OCI-M2 (cell line): ENCODE results near the gene GATA2.

Source experiments
- DNase-seq: peaks from one replicate; lab custom pipeline; 2025; ENCODE audit not compliant: unreplicated experiment; lab: John Stamatoyannopoulos, UW

Gene GATA2

DNA sequence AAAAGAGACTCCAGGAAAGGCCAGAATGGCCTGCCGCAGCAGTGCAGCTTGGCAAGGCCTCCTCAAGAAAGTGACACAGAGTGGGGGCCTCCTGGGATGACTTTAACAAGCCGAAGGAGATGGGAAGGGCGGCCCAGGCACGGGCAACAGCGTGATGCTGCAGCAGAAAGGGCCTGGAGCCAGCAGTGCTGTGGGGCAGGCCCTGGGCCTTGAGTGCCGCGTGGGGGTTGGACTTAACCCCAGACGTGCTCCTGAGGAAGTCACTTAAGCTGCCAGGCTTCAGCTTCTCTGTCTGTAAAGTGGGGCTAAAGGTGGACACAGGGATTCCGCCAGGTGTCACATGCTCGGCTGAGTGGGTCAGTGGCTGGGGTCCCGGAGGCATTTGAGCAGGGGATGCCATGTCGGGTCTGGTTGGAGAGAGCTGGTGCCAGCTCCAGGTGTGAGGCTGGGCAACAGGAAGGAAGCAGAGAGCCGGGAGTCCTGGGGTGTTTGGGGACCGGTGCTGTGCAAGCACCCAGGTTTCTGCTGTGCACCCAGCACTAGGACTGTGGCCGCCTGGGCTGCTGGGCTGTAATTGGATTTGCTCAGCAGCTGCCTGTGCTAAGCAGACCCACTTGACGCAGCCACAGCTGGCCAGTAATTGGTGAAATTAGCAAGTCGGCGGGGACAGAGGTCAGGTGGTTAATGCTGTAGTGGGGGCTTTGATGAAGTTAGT is 34.1 kb downstream of the GATA2 start:
- DNase-seq: no peak

- DNase-seq: no peak
Measured at GRCh38 chr3:128457937-128458336, 35.1 kb downstream of the GATA2 start.

GRCh38 chr3:128456776-128457715 is 36.0 kb downstream of the GATA2 start:
- no peak for DNase-seq

DNA sequence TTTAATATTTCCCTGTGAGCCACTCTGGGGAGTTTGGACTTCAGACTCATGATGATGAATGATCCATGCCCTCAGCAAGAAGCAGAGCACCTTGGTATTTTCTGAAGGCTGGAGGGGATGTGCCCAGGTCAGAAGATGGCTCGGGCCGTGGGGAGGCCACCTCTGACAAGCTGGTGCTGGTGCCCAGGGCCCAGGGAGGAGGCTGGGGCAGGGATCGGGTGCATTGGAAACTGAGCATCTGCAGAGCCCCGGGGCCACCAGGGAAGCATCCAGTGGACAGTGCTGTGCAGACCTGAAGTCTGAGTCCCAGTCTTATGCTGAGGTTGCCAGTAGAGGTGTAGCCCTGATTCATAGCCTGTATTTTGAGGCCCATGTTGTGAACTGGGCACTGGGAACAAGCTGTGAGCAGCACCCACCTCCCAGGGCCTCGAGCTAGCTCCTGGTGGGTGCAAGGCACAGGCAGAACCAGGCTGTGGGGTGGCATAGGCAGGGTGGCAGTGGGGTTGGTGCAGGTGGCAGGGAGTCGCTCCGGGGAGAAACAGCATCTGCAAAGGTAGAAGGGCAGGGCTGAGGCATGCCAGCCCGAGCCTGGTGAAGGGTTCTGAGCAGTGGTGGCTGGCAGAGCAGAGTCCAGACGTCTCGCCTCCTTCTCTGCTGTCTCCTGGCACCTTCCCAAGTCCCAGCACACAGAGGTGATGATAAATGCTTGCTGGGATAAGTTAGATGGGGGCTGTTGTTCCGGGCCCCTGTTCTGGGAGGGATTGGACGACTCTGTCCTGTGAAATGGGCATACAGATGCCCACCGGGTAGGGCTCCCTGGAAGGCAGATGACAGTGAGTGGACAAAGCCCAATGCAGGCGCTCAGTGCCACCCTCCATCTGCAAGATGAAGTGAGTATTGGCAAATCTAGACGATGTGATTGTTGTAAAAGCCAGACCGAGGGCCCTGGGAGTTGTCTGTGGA is 36.9 kb downstream of the GATA2 start:
- DNase-seq: no peak

GRCh38 chr3:128455116-128455515 is 37.9 kb downstream of the GATA2 start:
- DNase-seq: no peak

DNA sequence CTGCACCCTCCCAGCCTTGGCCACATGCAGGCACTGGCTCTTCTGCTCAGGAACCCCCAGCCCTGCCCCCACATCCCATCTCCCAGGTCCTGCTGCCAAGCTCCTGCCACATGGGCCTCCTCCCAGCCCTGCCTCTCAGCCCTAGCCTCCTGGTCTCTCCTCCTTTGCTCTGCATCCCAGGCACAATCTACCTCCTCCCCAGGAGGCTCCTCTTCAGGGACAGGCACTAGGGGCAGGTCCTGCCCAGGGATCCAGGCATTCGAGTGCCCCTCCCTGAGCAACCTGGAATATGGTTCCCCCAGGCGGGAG is 38.7 kb downstream of the GATA2 start:
- no peak for DNase-seq

DNA sequence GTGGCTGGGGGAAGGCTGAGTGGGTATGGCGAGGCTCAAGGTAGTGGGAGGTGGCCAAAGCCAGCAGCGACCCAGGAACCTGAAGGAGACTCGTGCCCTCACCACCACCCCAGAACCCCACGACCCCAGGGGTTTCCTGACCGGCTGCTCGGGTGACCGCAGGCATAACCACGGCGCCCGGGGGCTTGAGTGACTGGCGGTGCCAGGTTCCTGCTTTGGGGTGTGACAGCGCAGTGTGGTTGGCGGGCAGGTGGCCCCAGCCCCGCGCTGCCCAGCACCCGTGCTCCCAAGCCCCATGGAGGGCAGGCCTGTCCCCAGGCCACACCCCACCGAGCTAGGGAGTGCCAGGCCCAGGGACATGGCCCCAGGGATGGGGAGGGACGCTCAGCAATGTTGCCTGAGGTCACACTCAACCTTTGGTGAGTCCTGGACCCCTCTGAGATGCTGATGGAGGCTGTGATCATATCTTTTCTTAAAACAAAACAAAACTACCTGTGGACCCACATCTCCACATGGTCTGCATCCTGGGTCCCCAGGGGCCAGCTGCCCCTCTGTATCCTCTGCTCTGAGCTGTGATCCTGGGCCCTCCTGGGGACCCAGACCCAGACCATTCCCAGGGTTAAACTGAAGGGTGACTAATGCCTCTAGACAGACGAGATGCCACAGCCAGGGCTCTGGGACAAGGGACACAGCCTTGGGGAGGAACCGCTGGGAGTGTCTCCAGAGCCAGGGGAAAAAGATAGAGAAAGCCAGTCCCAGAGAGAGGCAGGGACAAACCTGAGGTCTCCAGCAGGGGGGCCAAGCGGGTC is 39.3 kb downstream of the GATA2 start:
- no peak for DNase-seq

DNA sequence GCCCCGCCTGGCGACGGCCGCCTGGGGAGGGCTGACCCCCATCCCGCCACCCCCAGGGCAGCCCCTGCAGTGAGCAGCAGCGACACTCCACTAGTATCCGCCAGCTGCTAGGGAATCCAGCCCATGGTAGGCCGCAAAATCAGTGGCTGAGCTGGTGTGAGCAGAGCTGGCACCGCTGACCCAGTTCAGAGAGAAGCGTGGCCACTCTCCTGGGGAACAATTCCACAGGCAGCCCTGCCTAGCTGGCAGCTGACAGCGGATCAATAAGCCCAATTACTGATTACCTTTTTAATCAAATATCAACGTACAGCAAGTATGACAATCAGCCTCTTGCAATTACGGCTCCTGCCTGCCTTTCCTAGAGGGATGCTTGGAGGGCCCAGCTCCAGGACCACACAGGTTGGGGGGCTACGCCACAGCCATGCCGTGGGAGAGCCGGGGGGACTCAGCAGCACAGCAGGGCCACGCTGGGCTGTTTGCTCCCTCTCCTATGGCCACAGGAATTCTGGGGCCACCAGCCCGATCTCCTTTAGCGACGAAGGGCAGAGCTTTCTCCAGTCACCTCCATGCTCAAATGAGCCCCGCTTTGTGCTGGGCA is 40.2 kb downstream of the GATA2 start:
- no peak for DNase-seq

- DNase-seq: no peak
Measured at GRCh38 chr3:128452120-128452519, 40.9 kb downstream of the GATA2 start.

DNA sequence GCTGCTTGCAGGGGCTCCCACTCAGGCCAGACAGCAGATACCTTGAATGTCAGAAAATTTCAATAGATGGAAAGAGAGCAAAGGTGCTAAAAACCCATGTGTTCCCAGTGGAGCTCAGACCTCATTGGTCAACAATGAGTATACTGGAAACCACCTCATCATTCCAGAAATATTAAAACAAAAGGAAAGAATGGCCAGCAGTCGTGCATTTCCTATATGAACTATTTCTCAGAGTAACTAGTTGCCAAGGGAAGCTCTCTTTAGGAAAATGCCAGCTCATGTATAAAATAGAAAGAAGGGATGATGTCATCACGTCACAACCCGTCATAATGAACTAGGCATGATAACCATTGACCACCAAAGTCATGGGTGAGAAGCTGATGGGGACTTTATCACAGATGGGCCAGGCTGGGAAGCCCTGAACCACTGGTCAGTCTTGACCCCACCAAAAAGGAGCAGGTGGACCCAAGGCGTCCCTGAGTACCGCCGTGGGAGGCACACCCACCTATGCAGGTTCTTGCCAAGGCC is 43.8 kb downstream of the GATA2 start:
- no peak for DNase-seq

DNA sequence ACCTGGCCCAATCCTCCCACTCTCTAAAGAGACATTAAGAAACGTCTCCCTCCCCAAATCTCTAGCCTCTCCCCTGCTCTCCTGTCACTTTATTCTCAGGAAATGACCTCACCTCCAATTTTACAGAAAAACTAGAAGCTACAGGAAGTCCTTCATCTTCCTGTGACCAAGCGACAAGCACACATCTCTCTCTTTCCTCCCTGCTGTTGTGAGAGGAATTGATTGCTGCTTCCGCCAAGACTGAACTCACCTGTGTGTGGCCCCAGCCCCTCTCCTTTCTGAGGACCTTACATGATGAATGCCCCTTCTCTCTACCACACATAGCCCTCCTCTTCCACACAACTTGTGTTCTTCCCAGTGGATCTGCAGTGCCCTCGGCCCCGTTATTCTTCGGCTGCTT is 44.5 kb downstream of the GATA2 start:
- no peak for DNase-seq

DNA sequence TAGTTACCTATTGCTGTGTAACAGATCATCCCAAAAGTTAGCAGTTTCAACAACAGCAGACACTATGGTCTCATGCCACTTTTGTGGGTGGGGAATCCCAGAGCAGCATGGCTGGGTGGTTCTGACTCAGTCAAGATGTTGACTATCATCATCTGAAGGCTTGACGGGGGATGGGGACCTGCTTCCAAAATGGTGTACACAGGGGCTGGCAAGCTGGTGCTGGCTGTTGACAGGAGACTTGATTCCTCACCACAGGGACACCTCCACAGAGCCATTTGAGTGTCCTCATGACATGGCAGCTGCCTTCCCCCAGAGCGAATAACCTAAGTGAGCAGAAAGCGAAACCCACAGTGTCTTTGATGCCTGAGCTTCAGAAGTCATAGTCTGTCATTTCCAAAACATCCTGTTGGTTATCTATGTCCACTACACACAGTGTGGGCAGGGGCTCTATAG is 45.4 kb downstream of the GATA2 start:
- no peak for DNase-seq

DNA sequence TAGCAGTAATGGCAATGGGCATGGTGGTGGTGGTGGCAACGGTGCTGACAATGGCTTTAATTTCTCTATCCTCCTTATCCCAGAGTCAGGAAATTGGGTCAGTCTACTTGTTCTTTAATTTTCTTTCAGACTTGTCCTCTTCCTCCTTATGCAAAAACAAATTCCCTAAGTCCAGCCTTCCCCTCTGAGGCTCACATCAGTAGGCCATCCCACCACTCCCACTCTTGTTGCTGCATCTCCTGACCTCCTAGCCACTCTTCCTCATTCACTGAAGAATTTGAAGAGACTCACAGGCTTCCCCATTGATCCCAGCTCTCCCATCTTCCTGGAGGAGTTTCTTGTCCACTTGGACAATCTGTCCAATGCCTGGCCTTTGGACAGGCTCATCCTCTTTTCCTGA is 46.2 kb downstream of the GATA2 start:
- DNase-seq: no peak

GRCh38 chr3:128445357-128445756 is 47.6 kb downstream of the GATA2 start:
- DNase-seq: no peak

DNA sequence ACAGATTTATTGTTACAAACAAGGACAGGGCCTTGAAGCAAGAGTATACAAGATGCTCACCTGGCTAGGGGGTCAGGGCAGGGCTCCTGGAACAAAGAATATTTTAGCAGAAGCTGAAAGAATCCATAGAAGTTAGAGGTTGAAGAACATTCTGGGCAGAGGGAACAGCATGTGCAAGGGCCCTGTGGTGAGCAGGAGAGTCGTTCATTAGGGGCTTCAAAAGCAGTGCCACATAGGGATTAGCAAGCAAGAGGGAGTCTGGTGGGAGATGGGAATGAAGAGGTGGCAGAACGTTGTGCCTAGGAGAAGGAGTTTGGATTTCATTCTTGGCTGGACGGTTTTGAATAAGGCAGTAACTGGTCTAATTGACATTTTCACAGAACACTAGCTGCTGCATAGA is 49.2 kb downstream of the GATA2 start:
- DNase-seq: no peak

DNA sequence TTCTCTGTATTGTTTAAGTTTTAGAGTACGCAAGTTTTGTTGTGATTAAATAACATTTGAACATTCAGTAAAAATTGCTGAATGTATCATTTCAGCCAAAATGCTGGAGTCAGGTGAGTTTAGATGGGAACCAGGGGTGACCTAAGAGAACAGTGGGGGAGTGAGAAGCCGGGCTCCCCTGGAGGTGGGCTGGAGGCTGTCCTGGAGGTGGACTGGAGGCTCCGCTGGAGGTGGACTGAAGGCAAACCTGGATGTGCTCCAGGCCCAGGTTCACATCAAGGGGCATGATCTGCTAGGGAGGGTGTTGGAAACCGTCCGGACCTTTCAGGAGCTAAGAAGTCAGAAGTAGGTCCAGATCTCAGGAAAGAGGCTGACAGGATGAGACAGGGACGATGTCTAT is 50.1 kb downstream of the GATA2 start:
- no peak for DNase-seq

DNA sequence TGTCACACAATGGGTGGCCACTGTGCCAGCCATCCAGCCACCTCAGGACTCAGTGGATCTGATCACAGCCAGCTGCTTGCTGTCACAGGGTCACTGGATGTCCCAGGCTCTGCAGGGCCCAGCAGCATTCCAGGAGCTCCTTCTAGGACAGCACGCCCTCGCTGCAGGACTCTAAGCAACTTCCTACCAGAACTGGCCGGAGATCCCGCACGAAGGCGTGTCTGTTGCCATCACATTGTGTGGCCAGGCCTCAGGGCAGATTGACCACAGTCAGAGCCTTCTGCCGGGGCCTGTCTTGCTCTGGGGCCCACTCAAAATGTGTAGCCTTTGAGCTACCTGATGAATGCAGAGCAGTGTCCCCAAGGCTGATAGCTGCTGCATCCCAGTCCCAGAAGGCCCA is 50.9 kb downstream of the GATA2 start:
- no peak for DNase-seq

- no peak for DNase-seq
Measured at GRCh38 chr3:128439226-128439625, 53.8 kb downstream of the GATA2 start.

DNA sequence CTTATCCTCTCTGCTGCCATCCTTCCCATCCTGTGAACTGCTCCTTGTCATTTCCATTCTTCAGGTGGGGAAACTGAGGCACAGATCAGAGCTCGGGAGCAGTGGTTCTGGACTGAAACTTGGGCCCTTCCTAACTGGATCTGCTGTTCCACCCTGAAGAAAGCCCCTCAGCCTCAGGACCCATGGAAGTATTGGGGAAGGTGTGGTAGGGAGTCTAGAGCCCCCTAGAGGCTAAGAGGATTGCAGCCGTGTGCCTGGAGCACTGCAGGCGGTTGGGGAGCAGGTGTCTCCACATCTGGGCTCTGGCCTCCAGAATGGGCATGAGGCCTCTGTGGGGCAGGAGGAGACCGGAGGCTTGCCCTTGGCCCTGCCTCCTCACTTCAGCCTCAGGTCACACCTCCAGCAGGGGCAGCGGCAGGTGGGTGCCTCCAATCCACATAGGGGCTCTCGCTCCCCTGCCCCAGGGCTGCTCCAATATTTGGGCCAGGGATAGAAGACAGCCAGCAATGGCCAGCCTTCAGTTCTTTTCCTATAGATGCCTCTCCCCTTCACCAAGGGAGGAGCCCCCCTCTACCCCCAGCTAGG is 54.4 kb downstream of the GATA2 start:
- DNase-seq: no peak
